8988T (cell line): Measurements from ENCODE around the gene WWC1.
"Not testable (repeated sequence)": the region's sequence is repeated elsewhere in the genome, so short reads cannot be mapped to it uniquely, and the experiment has no call there.

Experiments used
- DNase-seq: peaks from one replicate; pipeline ENCODE4 v3.0.0; 2011

WWC1 gene

GRCh38 chr5:168415971-168416370, 124.5 kb downstream of the WWC1 start:
- DNase-seq = no peak

GRCh38 chr5:168417731-168418429, 126.4 kb downstream of the WWC1 start:
- DNase-seq = no peak

GRCh38 chr5:168420461-168420860, 129.0 kb downstream of the WWC1 start:
- DNase-seq = no peak

- no peak for DNase-seq
Observed at GRCh38 chr5:168422431-168422830, 131.0 kb downstream of the WWC1 start.

- DNase-seq = no peak
Observed at GRCh38 chr5:168423478-168423877, 132.0 kb downstream of the WWC1 start.

GRCh38 chr5:168423971-168424370, 132.5 kb downstream of the WWC1 start:
- DNase-seq = no peak

GRCh38 chr5:168424594-168425323, 133.3 kb downstream of the WWC1 start:
- DNase-seq = no peak

- DNase-seq = no peak
Observed at GRCh38 chr5:168426007-168426863, 134.8 kb downstream of the WWC1 start.

GRCh38 chr5:168426864-168427172, 135.4 kb downstream of the WWC1 start:
- no peak for DNase-seq

- DNase-seq = no peak
Observed at GRCh38 chr5:168427224-168427623, 135.8 kb downstream of the WWC1 start.

GRCh38 chr5:168428552-168428951, 137.1 kb downstream of the WWC1 start:
- DNase-seq = no peak

- DNase-seq = no peak
Observed at GRCh38 chr5:168430296-168430695, 138.9 kb downstream of the WWC1 start.

GRCh38 chr5:168432903-168433302, 141.5 kb downstream of the WWC1 start:
- DNase-seq = no peak

GRCh38 chr5:168434001-168434400, 142.6 kb downstream of the WWC1 start:
- DNase-seq = no peak

- DNase-seq = no peak
Observed at GRCh38 chr5:168434746-168435321, 143.4 kb downstream of the WWC1 start.

- DNase-seq = not testable (repeated sequence)
Observed at GRCh38 chr5:168435340-168435739, 143.9 kb downstream of the WWC1 start.

GRCh38 chr5:168438349-168438748, 146.9 kb downstream of the WWC1 start:
- no peak for DNase-seq

GRCh38 chr5:168443533-168443932, 152.1 kb downstream of the WWC1 start:
- DNase-seq = no peak

- DNase-seq = no peak
Observed at GRCh38 chr5:168443950-168444700, 152.7 kb downstream of the WWC1 start.

- no peak for DNase-seq
Observed at GRCh38 chr5:168446983-168447619, 155.7 kb downstream of the WWC1 start.

GRCh38 chr5:168447808-168448207, 156.4 kb downstream of the WWC1 start:
- no peak for DNase-seq

- DNase-seq = no peak
Observed at GRCh38 chr5:168449166-168449565, 157.7 kb downstream of the WWC1 start.
